ENCODE data around the gene SEC14L2.

GRCh38 chr22:30457981-30458380, 61.2 kb downstream of the SEC14L2 start:
- TF ChIP-seq, protein P1, sequence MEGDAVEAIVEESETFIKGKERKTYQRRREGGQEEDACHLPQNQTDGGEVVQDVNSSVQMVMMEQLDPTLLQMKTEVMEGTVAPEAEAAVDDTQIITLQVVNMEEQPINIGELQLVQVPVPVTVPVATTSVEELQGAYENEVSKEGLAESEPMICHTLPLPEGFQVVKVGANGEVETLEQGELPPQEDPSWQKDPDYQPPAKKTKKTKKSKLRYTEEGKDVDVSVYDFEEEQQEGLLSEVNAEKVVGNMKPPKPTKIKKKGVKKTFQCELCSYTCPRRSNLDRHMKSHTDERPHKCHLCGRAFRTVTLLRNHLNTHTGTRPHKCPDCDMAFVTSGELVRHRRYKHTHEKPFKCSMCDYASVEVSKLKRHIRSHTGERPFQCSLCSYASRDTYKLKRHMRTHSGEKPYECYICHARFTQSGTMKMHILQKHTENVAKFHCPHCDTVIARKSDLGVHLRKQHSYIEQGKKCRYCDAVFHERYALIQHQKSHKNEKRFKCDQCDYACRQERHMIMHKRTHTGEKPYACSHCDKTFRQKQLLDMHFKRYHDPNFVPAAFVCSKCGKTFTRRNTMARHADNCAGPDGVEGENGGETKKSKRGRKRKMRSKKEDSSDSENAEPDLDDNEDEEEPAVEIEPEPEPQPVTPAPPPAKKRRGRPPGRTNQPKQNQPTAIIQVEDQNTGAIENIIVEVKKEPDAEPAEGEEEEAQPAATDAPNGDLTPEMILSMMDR (IDR thresholded peaks at IDR 0.05; ENCODE audit: low read length), result no peak
- TF ChIP-seq EZH2 (IDR thresholded peaks at IDR 0.05; ENCODE audit: borderline replicate concordance, low read length), result no peak
